Adrenal gland (tissue), 19 donors: Measurements from ENCODE around the gene TNRC6C. TPM values are rescaled to one million over a fixed set of nuclear protein-coding genes. Genes with fewer than 3 reads are reported as not detected.

Source experiments
- DNase-seq, 7 donors: peaks; one replicate each; pipeline ENCODE4 v3.0.0-alpha.2; 2019 to 2020
- H3K27ac ChIP-seq, 5 donors: fragments of 200-600 bp; sonication (generic) in 4 of 5; 1 replicate in 3 of 5; 2 replicates in 2 of 5; pipeline versions ENCODE4 v1.5.1 to v1.8.0; 2016 to 2020; ENCODE audit warnings: mild to moderate bottlenecking in 1 of 5
- H3K27me3 ChIP-seq: fragments of 200-600 bp; 2 replicates; pipeline ENCODE4 v1.8.0; 2021
- H3K36me3 ChIP-seq, 2 donors: fragments of 200-600 bp; replicated peaks in 1 of 2; 1 replicate in 1 of 2; 2 replicates in 1 of 2; pipeline versions ENCODE4 v1.5.1 to v1.8.0; 2018 to 2022
- H3K4me1 ChIP-seq, 2 donors: fragments of 200-600 bp; replicated peaks in 1 of 2; 1 replicate in 1 of 2; 2 replicates in 1 of 2; pipeline versions ENCODE4 v1.5.1 to v1.8.0; 2018 to 2021
- H3K4me3 ChIP-seq, 4 donors: fragments of 200-600 bp; sonication (generic) in 3 of 4; one replicate each; pipeline ENCODE4 v1.5.1; 2016 to 2018
- H3K9me3 ChIP-seq, 3 donors: fragments of 200-600 bp; sonication (generic) in 1 of 3; replicated peaks in 1 of 3; 1 replicate in 2 of 3; 2 replicates in 1 of 3; pipeline versions ENCODE4 v1.5.1 to v1.8.0; 2016 to 2021
- POLR2A ChIP-seq, 2 donors: fragments of 450-650 bp; IDR thresholded peaks; one replicate each; pipeline ENCODE4 v1.6.1; 2017; ENCODE audit warnings: antibody characterized with exemption in 2 of 2, mild to moderate bottlenecking in 2 of 2, moderate library complexity in 1 of 2
- WGBS, 4 donors: extraction: QIAGEN DNeasy Blood & Tissue Kit in 2 of 4; methylation state at CpG; one replicate each; pipeline versions ENCODE4 v1.1.5 to v1.1.7; 2013 to 2017; 5-methylcytosine and 5-hydroxymethylcytosine counted together
- intact Hi-C, 2 donors: fragments of 100-400 bp; cut with DNase I; formaldehyde crosslinking; loops; one replicate each; pipeline versions ENCODE4 v1.14.1 to v1.15.0; 2022 to 2023
- long read RNA-seq, 10 donors: library from polyadenylated mRNA in 3 of 10; unstranded in 2 of 10; stranded (forward) in 1 of 10; transcript quantifications; one replicate each; pipeline ENCODE4 v2.0.0 and lab custom pipeline, GENCODE V29; 2021 to 2026
- polyA plus RNA-seq, 3 donors: library from polyadenylated mRNA; stranded (reverse); fragments of 200-250 nt in 2 of 3; fragments of 350-450 nt in 1 of 3; fragmentation: Illumina TruSeq in 1 of 3; extraction: RNeasy Lipid Tissue Mini Kit (QIAGEN cat#74804) in 1 of 3; gene quantifications; one replicate each; pipeline ENCODE4 v1.2.3, GENCODE V29; 2013 to 2014
- total RNA-seq, 9 donors: library from RNA; depleted of rRNA in 4 of 9; stranded (reverse); fragments of >200 nt in 4 of 9; fragments of 120-200 nt in 1 of 9; fragmentation: NEBNext Ultra II Directional in 1 of 9; extraction: Animal tissue kit (Norgen Biotek cat#: 25700) in 1 of 9; gene quantifications; one replicate each; pipeline versions ENCODE4 v1.1.0 to v1.2.4, GENCODE V29; 2013 to 2023
- TF ChIP-seq, protein P1 (sequence below), 6 experiments: fragments of 450-650 bp in 4 of 6; fragments of 200-600 bp in 2 of 6; sonication (generic) in 1 of 6; IDR thresholded peaks; 1 replicate in 5 of 6; 2 replicates in 1 of 6; pipeline versions ENCODE4 v1.5.1 to v1.8.0; 2016 to 2021; ENCODE audit warnings: antibody characterized with exemption in 6 of 6, mild to moderate bottlenecking in 2 of 6, moderate library complexity in 1 of 6
- donor health status: healthy with polysubstance abuse.
- donor health status: Bipolar disorder and iron deficiency.
- donor health status: DM: yes; HTN: yes; CAD: no.
- donor health status: DM: no; HTN: no; CAD: no.
- donor health status: DM: no; HTN: no; CAD: no.
- donor health status: DM: yes; HTN: yes; CAD: no.

Gene TNRC6C, protein sequence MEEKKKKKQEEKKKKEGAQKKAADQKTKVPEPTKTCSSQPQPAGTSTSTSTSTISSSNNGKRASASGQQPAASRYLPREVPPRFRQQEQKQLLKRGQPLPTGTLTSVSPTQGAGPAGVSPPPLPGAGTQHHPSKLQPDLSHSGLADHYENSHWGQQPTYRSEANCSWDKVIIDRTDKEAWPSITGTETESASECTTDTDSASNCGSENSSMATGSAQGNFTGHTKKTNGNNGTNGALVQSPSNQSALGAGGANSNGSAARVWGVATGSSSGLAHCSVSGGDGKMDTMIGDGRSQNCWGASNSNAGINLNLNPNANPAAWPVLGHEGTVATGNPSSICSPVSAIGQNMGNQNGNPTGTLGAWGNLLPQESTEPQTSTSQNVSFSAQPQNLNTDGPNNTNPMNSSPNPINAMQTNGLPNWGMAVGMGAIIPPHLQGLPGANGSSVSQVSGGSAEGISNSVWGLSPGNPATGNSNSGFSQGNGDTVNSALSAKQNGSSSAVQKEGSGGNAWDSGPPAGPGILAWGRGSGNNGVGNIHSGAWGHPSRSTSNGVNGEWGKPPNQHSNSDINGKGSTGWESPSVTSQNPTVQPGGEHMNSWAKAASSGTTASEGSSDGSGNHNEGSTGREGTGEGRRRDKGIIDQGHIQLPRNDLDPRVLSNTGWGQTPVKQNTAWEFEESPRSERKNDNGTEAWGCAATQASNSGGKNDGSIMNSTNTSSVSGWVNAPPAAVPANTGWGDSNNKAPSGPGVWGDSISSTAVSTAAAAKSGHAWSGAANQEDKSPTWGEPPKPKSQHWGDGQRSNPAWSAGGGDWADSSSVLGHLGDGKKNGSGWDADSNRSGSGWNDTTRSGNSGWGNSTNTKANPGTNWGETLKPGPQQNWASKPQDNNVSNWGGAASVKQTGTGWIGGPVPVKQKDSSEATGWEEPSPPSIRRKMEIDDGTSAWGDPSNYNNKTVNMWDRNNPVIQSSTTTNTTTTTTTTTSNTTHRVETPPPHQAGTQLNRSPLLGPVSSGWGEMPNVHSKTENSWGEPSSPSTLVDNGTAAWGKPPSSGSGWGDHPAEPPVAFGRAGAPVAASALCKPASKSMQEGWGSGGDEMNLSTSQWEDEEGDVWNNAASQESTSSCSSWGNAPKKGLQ (N-terminal part only)
- total RNA-seq (10 to 100 TPM in 6 of 9 donors, 1 to 10 TPM in 3; 2.8 to 18.7 (median 11.5) TPM), polyA plus RNA-seq (10 to 100 TPM in 1 of 3 donors, 1 to 10 TPM in 2; 3.8 to 10.9 (median 5.2) TPM)
- long read RNA-seq, donor 1: 0 reads
- long read RNA-seq, donor 2: 0 reads
- long read RNA-seq, donor 3: 0 reads
- long read RNA-seq, donor 4: 0 reads
- long read RNA-seq, donor 5, partial matches to known transcripts: 1 of 3 reads
- long read RNA-seq, donor 5, other reads (novel, unspliced or antisense): 1 of 3 reads
- long read RNA-seq, donor 6, partial matches to known transcripts: 1 of 3 reads
- long read RNA-seq, donor 6, other reads (novel, unspliced or antisense): 2 of 3 reads
- long read RNA-seq, donor 7: 0 reads
- long read RNA-seq, donor 8: 0 reads
- long read RNA-seq, donor 9, partial matches to known transcripts: 0 of 1 reads
- long read RNA-seq, donor 9, other reads (novel, unspliced or antisense): 0 of 1 reads
- long read RNA-seq, donor 10: 0 reads

DNA sequence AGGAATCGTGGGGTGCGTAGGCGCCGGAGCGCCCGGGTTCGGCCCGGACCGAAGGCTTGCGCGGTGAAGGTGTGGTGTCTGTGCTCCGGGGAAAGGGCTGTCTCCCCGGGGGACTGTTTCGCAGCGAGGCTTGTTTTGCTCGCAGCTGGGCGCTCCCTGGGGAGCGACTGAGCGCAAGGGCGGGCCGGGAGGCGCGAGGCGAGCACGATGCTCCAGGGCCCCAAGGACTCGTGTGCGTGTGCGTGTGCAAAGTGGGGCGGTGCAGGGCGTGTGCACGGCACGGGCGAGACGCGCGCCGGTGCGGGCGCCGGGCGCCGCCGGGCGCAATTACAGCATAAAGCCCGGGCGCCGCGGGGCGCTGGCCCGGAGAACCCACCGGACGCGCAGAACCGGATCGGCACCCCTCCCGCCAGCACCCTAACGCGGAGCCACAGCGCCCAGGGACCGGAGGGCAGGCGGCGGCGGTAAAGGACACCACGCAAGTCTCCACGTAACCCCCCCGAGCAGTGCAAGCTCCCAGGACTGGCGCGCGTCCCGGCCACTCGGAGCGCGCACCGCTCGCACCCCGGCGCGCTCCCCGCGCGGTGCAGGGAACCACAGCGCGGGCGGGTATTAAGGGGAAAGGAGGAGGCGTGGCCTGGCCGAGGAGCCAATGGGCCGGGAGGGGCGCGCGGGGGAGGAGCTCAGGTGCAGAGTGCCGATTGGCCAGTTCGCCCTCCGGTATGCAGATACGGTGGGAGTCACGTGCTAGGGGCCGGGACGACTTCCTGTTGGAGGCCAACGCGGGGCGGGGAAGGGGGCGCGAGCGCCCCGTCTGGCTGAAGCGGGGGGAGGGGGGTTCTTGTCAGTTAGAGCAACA is at the start of gene TNRC6C:
Gene TNRC6C, plus strand, starts transcription at position 847 of the 859 bp plus-strand sequence. CDS start 45,504 bp downstream, outside the sequence.
- 1 to 2% (median 1%) methylated on average over 13 to 99 of the region's 105 CpGs for WGBS, 4 donors

DNA sequence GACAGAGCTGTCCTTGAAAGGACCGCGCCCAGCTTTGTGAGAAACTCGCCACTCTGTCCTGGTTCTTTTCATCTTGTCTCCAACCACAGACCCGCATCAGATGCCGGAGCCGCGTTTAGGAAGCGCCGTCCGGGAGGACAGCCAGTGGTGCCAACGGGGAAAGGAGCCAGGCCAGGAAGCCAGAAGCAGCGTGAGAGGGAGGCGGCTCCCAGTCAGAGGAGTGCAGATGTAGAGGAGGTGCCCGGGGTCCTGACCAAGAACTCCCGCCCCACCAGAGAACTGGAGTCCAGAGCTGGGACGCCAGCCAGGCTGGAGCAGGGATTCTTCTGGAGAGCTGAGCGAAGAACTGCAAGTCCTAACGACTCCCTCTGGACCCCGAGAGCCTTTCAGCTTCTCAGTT is 49.3 kb upstream of the TNRC6C start:
- 73 to 82% (median 78%) methylated on average over 19 of the region's 19 CpGs for WGBS, 4 donors
- TF ChIP-seq, protein P1, sequence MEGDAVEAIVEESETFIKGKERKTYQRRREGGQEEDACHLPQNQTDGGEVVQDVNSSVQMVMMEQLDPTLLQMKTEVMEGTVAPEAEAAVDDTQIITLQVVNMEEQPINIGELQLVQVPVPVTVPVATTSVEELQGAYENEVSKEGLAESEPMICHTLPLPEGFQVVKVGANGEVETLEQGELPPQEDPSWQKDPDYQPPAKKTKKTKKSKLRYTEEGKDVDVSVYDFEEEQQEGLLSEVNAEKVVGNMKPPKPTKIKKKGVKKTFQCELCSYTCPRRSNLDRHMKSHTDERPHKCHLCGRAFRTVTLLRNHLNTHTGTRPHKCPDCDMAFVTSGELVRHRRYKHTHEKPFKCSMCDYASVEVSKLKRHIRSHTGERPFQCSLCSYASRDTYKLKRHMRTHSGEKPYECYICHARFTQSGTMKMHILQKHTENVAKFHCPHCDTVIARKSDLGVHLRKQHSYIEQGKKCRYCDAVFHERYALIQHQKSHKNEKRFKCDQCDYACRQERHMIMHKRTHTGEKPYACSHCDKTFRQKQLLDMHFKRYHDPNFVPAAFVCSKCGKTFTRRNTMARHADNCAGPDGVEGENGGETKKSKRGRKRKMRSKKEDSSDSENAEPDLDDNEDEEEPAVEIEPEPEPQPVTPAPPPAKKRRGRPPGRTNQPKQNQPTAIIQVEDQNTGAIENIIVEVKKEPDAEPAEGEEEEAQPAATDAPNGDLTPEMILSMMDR (IDR thresholded peaks at IDR 0.05): no peak
- TF ChIP-seq POLR2A (IDR thresholded peaks at IDR 0.05): no peak
- H3K36me3 ChIP-seq: no peaks in the 10 kb centered on the region
- intact Hi-C loops: no loop called here
- H3K27me3 ChIP-seq: peaks cover 18% of the 10 kb centered on the region
- no peak for DNase-seq
- H3K9me3 ChIP-seq: no peaks in the 10 kb centered on the region
- H3K4me3 ChIP-seq: no peak overlapping the region
- H3K4me1 ChIP-seq: no peaks in the 10 kb centered on the region
- H3K27ac ChIP-seq: no peak overlapping the region

More for the DNA sequence above, at the start of gene TNRC6C:
- Histone ChIP-seq H3K9me3 (no peaks in the 10 kb centered on the region), H3K4me3 (peak within 1 kb of the TSS; percentile 33 to 89 (median 66)), H3K27ac (peak within 1 kb of the TSS in 3 of 5 donors; percentile 68 to 99 (median 82)), H3K4me1 (peaks cover 10 to 26% of the 10 kb centered on the region in 2 donors), H3K36me3 (no peaks in the 10 kb centered on the region), H3K27me3 (no peaks in the 10 kb centered on the region)
- intact Hi-C loops: no loop called here
- peak; percentile 100 for TF ChIP-seq POLR2A (IDR thresholded peaks at IDR 0.05)
- TF ChIP-seq, protein P1 (IDR thresholded peaks at IDR 0.05): peak in 3 of 6 experiments; percentile 14 to 24 (median 24)
- DNase-seq: peak; percentile 100

DNA sequence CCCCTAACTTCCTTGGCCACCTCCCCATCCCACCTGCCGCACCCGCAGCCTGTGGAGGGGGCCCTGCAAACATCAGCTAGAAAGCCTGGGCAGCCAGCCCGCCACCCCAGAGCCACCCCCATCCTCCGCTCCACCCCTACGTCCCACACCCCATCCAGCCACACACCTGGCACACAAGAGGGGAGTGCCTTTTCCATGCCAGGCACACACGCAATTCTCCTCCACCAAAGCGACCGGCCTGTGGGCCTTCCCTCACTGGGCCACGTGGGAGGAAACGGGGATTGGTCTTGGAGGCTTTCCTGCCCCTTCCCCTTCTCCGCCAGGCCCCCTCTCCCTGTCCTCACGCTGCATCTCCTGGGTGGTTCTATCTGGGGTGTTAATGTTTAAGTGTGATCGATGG is 48.7 kb upstream of the TNRC6C start:
- TF ChIP-seq POLR2A (IDR thresholded peaks at IDR 0.05): no peak
- TF ChIP-seq, protein P1 (IDR thresholded peaks at IDR 0.05): no peak
- 81 to 92% (median 87%) methylated on average over 5 to 13 of the region's 13 CpGs for WGBS, 4 donors
- no peak overlapping the region for H3K4me3 ChIP-seq
- no peaks in the 10 kb centered on the region for H3K36me3 ChIP-seq
- H3K4me1 ChIP-seq: no peaks in the 10 kb centered on the region
- DNase-seq: no peak
- H3K27ac ChIP-seq: no peak overlapping the region
- peaks cover 18% of the 10 kb centered on the region for H3K27me3 ChIP-seq
- intact Hi-C loops: no loop called here
- no peaks in the 10 kb centered on the region for H3K9me3 ChIP-seq
